SK-N-SH (cell line): ENCODE data around the gene UBE2D1.

Experiments
- CTCF ChIP-seq: fragments of 200-600 bp; sonication (generic); IDR thresholded peaks from 2 replicates; pipeline ENCODE4 v1.6.1; 2017; ENCODE audit warnings: antibody characterized with exemption, mild to moderate bottlenecking, moderate library complexity
- FOXM1 ChIP-seq: IDR thresholded peaks from 2 replicates; pipeline ENCODE4 v1.4.0; 2012; ENCODE audit warnings: low read depth, mild to moderate bottlenecking
- JUND ChIP-seq: IDR thresholded peaks from 2 replicates; pipeline ENCODE4 v1.4.0; 2012
- NFIC ChIP-seq: IDR thresholded peaks from 2 replicates; pipeline ENCODE4 v1.4.0; 2012; ENCODE audit warnings: borderline replicate concordance
- NRF1 ChIP-seq: IDR thresholded peaks from 2 replicates; pipeline ENCODE4 v1.6.1; 2012; ENCODE audit warnings: low read depth, mild to moderate bottlenecking, low read length
- POLR2AphosphoS5 ChIP-seq: IDR thresholded peaks from 2 replicates; pipeline ENCODE4 v1.6.1; 2012; ENCODE audit warnings: low read depth, low read length
- RFX5 ChIP-seq: IDR thresholded peaks from 2 replicates; pipeline ENCODE4 v1.6.1; 2012; ENCODE audit warnings: mild to moderate bottlenecking, improper control_type of control experiment, low read length
- TF ChIP-seq, protein P1 (sequence below): IDR thresholded peaks from 2 replicates; pipeline ENCODE4 v1.4.0; 2012; ENCODE audit warnings: low read depth
- TF ChIP-seq, protein P2 (sequence below): fragments of 150-350 bp; IDR thresholded peaks from 2 replicates; pipeline ENCODE4 v1.6.1; 2017; ENCODE audit warnings: antibody characterized with exemption, low read length, low read depth, borderline replicate concordance

GRCh38 chr10:58373442-58373827 lies 38.6 kb downstream of the UBE2D1 start:
- TF ChIP-seq RFX5 (no peak), CTCF (no peak), NRF1 (no peak), POLR2AphosphoS5 (no peak), FOXM1 (no peak), JUND (no peak), NFIC (no peak)
- TF ChIP-seq, protein P1, sequence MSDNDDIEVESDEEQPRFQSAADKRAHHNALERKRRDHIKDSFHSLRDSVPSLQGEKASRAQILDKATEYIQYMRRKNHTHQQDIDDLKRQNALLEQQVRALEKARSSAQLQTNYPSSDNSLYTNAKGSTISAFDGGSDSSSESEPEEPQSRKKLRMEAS, result no peak
- TF ChIP-seq, protein P2, sequence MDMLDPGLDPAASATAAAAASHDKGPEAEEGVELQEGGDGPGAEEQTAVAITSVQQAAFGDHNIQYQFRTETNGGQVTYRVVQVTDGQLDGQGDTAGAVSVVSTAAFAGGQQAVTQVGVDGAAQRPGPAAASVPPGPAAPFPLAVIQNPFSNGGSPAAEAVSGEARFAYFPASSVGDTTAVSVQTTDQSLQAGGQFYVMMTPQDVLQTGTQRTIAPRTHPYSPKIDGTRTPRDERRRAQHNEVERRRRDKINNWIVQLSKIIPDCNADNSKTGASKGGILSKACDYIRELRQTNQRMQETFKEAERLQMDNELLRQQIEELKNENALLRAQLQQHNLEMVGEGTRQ, result no peak
